GM12892 (cell line): ENCODE data around the gene RTN4RL2.

Experiments used
- POLR2A ChIP-seq: IDR thresholded peaks from 2 replicates; pipeline ENCODE4 v1.6.1; 2011; ENCODE audit warnings: low read depth, low read length, control low read depth
- POLR2AphosphoS5 ChIP-seq: IDR thresholded peaks from 2 replicates; pipeline ENCODE4 v1.6.1; 2011; ENCODE audit warnings: low read depth, low read length, control low read depth

- TF ChIP-seq POLR2AphosphoS5: no peak
- no peak for TF ChIP-seq POLR2A
Observed at GRCh38 chr11:57464539-57465181, 4.3 kb downstream of the RTN4RL2 start.
